NOMO-1 treated with dmso at 0.1 percent for 144 hours (cell line): ENCODE measurements around the gene FAM83D.
"Not testable (repeated sequence)": the region's sequence is repeated elsewhere in the genome, so short reads cannot be mapped to it uniquely, and the experiment has no call there.

ENCODE experiments used
- DNase-seq: peaks from one replicate; lab custom pipeline; 2025; ENCODE audit not compliant: unreplicated experiment; lab: John Stamatoyannopoulos, UW

FAM83D gene

DNA sequence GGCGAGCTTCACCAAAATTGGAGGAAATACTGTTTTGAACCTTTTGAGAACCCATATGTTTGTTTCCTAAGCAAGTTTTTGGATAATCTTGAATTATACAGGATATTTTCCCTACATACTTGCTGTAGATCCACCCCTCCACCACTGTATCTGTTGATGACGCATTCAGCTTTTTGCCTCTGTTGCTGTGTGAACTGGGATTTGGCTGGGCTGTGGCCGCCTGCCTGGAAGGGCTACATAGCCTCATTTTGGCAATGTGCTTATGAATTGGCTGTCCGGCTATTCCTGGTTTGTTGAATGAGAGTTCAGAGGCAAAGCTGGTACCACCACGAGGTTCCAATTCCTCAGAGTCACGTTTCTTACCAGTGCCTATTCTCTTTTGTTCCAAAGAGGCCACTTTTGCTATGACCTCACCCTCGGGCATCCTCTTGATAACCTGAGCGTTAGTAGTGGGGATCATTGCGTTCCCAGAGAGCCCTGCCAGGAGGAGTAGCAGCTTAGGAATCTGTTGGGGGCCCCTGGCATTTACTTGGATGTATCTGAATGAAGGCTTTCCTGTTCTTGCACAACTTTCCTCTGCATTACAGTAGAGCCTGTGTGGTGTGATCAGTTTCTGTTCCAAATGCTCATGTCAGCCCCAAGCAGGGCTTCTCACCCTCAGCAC, 6.4 kb downstream of the FAM83D start:
- DNase-seq: no peak

DNA sequence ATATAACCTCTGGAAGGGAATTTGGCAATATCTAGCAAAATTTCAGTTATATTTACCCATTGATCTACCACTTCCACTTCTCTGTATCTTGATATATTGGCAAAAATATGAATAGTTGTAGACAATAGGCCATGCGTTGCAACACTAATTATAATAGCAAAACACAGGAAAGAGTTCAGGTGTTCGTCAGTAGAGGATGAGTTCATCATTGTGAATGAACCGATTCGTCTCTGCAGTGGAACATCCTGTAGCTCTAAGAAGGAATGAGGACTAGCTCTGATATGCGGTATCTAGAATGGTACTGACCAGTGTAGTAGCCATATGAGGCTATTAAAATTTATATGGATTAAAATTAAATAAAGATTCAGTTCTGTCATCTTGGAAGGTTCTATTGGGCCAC, 8.3 kb downstream of the FAM83D start:
- DNase-seq: no peak

DNA sequence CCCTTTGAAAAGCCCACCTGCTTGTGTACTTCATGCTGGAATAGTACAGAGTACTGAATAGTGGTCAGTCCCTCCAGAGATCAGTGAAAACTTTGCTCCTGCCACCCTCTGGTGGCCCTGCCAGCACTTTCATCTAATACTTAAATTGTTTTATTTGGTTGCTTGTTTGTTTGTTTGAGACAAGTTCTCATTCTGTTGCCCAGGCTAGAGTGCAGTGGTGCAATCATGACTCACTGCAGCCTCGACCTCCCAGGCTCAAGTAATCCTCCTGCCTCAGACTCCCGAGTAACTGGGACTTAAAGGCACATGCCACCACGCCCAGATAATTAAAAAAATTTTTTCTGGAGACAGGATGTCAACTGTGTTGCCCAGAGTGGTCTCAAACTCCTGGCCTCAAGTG, 9.1 kb downstream of the FAM83D start:
- DNase-seq: no peak

GRCh38 chr20:38935967-38936407, 9.8 kb downstream of the FAM83D start:
- no peak for DNase-seq

GRCh38 chr20:38937000-38937399, 10.8 kb downstream of the FAM83D start:
- DNase-seq: no peak

DNA sequence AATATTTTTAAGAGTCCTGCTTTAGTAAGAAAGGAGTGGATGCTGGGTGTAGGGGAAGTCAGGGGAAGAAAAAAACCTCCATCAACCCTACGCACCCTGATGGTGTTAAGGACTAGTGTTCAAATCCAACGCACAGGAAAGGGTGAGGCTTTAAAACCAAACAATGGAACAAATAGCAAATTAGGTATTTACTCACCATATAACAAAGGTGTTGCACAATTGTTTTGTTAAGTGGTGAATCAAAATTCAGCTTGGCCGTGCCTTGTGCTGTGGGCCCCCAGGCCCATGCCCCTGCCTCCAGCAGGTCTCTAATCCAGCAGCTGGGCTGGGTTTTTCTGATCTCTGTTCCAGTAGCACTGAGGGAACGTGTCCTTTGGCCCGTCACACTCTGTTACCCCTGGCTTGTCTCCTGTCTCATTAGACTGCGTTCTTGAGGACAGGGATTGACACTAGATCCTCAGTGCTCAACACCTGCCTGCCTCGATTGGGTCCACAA, 11.8 kb downstream of the FAM83D start:
- no peak for DNase-seq

GRCh38 chr20:38939686-38940085, 13.5 kb downstream of the FAM83D start:
- DNase-seq: no peak

- no peak for DNase-seq
These were observed 14.4 kb downstream of the FAM83D start for GRCh38 chr20:38940644-38941043.

GRCh38 chr20:38941726-38942389, 15.6 kb downstream of the FAM83D start:
- no peak for DNase-seq

- DNase-seq: no peak
These were observed 18.8 kb downstream of the FAM83D start for GRCh38 chr20:38945012-38945411.

- no peak for DNase-seq
These were observed 20.6 kb downstream of the FAM83D start for GRCh38 chr20:38946836-38947235.

GRCh38 chr20:38947931-38948362, 21.7 kb downstream of the FAM83D start:
- DNase-seq: no peak

- DNase-seq: no peak
These were observed 24.0 kb downstream of the FAM83D start for GRCh38 chr20:38950254-38950653.

DNA sequence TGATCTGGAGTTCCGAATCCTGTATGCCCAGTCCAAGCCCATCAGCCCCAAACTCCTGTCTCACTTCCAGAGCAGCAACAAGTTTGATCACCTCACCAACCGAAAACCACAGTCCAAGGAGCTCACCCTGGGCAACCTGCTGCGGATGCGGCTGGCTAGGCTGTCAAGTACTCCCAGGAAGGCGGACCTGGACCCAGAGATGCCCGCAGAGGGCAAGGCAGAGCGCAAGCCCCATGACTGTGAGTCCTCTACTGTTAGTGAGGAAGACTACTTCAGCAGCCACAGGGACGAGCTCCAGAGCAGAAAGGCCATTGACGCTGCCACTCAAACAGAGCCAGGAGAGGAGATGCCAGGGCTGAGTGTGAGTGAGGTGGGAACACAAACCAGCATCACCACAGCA, 25.4 kb downstream of the FAM83D start:
- no peak for DNase-seq

DNA sequence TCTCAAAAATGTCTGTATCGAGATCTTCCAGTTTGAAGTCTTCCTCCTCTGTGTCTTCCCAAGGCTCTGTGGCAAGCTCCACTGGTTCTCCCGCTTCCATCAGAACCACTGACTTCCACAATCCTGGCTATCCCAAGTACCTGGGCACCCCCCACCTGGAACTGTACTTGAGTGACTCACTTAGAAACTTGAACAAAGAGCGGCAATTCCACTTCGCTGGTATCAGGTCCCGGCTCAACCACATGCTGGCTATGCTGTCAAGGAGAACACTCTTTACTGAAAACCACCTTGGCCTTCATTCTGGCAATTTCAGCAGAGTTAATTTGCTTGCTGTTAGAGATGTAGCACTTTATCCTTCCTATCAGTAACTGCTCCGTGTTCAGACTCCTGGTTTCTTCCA, 25.9 kb downstream of the FAM83D start:
- no peak for DNase-seq

- no peak for DNase-seq
These were observed 27.6 kb downstream of the FAM83D start for GRCh38 chr20:38953630-38954340.

GRCh38 chr20:38957235-38957876, 31.1 kb downstream of the FAM83D start:
- DNase-seq: no peak

DNA sequence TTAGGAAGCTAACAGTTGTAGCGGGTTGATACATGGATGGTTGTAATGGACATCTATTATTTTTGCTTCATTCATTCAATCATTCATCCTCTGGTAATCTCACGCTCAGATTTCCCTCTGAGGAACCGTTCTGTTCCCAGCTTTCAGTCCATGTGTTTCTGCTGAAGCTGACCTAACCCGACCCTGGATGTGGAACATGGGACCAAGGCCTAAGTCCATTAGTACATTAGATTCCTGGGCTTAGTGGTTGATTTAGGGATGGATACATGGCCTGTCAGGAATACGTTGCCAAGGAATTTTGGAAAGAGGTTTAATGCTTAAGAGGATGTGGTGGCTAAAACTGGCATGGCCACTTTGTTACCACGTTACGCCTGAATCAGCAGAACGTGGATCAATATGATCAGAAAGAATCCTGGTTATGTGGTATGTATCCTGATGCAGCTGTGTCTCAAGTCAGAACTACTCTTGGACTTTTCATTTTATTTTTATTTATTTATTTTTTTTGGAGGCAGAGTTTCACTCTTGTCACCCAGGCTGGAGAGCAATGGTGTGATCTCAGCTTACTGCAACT, 31.8 kb downstream of the FAM83D start:
- no peak for DNase-seq

- DNase-seq: not testable (repeated sequence)
These were observed 34.0 kb downstream of the FAM83D start for GRCh38 chr20:38960187-38960687.

DNA sequence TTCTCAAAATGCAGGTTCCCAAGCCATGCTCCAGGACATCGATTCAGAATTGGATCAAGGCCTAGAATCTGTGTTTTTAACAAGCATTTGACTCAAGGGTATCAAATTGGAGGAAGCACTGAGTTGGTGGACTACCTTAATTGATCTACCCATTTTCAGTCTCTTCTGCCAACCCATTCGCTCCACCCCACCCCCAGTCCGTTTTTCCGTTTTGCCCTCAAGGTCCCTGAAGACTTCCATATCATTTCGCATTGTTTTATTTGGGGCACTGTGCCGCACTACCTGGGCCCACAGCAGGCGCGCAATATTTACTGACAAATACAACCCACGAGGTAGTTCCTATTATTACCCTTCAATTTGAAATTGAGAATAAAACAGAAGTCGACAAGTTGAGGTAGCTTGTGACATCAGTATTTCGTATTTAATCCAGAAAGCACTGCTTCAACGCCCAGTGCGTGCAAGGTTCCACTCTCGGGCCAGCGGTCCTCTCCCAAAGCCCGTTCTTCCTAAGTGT, 35.4 kb downstream of the FAM83D start:
- DNase-seq: no peak
